NCI-H524 (cell line): Measurements from ENCODE around the gene GRM2.
A peak's percentile ranks its signal among the peaks of the same experiment; 100 is the strongest.

Source experiments
- DNase-seq, 2 experiments: peaks; one replicate each; lab custom pipeline; 2025; lab: John Stamatoyannopoulos, UW

Gene GRM2

GRCh38 chr3:51706788-51707731, at the start of gene GRM2:
GRM2 (plus strand) TSS chr3:51707068; CDS start chr3:51708984, 1,916 bp downstream.
- peak; percentile 53 to 74 for DNase-seq

GRCh38 chr3:51657234-51657633, 49.6 kb upstream of the GRM2 start:
- no peak for DNase-seq

DNA sequence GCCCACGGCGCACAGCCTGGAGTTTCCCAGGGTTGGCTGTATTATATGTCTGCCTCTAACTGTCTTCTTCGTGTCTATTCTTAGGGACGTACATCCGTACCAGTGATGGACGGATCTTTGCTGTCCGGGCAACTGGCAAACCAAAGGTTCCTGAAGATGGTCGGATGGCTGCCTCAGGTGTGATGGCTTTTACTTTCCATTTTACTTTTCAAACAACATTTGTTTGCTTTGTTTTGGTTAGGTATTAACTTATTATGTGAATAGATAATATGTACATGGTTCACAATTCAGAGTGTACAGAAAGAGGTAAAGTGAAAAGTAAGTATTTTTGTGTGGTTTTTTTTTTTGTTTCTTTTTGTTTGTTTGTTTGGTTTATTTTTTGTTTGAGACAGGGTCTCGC, 46.9 kb upstream of the GRM2 start:
- DNase-seq: no peak

- DNase-seq: no peak
These were observed 44.4 kb upstream of the GRM2 start for GRCh38 chr3:51662456-51662855.

- DNase-seq: no peak
These were observed 38.1 kb upstream of the GRM2 start for GRCh38 chr3:51668756-51669155.

DNA sequence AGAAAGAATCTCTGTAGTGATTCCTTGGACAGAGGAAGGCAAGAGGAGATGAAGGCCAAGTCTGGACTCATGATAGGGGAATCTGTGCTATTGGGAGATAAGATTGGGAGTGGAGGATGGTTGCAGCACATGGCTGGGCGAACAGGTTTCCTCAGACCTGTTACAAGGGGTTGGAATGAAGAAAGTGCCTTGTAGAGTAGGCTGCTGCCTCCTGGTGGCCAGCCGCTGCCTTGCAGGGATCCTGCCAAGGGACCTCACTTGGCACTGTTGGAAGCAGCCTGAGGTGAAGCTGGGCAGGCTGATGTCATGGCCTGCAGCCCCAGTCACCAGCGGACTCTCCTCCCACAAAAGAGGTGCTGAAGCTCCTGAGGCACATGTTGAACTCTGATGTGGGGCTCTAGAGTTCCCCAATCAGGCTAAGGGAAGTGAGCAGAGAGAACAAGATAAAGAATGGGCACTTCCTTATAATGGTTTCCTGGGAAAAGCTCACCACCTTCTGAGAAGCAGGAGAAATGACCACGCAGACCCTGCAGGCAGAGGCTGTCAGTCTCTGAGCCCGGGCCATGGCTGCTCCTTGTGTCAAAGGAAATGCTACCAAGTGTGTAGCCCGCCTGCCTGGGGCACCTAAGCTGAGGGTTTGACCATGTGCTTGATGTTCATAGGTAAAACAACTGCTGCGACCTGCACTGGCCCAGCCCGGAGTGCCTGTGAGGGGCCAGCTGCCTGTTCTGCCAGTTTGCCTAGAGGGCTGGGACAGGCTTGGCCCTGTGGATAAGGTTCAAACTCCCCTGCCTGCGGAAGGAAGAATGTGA, 37.4 kb upstream of the GRM2 start:
- DNase-seq: peak; percentile 8 to 76

DNA sequence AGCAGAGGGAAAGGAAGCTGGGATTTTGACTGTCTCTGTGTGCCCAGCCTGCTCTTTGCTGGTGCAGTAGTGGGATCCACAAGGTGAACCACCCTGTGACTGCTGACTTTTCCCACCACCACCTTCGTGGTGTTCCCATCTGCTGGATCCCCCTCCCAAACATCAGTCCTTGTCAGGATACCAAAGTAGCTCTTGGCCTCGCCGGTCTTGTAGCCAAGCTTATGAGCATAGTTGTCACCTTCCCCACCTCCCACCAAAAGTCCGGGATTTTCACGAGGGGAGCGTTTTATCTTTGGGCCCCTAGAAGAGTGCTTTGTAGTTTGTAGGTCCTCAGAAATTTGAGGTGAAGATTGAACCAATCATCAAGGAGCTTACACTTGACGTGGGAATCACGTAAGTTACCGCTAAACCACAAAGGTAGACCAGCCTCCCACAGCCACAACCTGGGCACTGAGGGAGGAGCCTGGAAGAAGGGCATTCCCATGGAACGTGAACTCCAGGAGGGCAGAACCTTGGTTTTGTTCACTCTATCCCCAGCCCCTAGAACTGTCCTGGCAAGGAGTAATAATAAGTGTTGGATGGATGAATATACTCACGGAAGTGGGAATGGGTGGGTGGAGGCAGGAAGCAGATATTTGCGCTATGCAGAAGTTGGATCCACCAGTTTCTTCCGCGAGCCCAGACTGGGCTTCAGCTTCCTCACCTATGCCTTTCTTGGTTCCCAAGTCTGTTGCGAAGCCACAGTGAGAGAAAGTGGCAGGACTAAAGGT, 36.6 kb upstream of the GRM2 start:
- no peak for DNase-seq

- DNase-seq: peak; percentile 67 to 90
These were observed 35.8 kb upstream of the GRM2 start, which contains the start of gene TEX264 for GRCh38 chr3:51670823-51671733. TEX264 (plus strand) TSS chr3:51671252; CDS start chr3:51674305, 3,053 bp downstream.

DNA sequence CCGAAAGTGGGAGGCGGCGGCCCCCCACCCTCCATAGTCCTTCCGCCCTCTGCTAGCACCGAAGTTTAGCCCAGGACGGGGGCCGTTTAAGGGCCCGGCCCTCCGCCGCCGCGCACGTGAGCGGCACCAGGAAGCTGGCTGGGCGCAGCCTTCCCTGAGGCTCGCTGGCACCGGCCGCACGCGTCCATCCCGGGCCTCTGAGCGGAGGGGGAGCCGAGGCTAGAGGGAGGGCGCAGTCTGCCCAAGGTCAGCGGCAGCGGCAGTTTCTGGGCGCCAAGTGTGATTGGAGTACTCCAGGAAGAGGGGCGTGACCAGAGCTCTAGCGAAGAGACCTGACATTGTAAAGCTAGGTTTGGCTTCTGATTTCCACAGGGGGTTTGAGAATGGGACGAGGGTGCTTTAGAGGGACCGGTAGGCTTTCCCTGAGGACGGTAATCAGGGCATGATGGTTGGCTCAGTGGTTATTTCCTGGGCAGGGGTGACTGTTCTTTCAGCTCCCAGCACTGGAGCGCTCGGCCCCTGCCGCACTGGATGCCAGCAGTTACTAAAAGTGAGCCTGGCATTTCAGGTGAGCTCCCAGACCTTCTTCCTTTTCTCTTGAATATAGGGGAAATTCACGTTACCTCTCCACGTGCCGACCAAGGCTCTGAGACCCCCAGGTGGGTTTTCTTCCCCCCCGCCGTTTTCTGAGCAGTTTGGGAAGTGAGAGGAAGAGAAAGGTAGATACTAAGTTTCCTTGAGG, 35.0 kb upstream of the GRM2 start:
- DNase-seq: peak; percentile 32 to 58

DNA sequence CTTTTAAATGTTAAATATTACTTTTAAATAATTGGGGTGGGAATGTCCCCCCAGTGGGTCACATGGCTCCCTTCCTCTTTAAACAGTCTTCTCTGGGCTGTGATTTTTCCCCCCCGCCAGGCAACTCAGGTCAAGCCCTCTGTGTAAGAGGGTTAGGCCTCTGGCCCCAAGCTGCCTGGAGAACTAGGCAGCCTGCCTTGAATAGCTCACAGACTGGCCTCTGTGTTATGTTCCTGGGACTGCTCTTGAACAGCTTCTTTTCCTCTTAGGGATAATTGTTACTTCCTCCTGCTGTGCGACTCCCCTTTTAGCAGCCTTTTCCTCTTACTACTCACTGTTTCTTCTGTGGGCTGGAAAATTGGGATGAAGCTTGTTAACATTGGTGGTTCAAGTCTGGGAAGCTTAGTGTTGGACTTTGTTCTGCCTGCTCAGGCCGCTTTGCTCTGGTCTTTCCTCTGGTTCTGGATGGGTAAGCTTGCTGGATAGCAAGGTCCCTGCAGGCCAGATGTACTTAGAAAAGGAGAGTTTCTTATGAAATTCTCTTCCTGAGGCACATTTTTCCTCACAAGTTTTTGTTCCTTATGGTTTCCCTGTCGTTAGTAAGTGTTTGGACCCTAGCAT, 33.6 kb upstream of the GRM2 start:
- no peak for DNase-seq

DNA sequence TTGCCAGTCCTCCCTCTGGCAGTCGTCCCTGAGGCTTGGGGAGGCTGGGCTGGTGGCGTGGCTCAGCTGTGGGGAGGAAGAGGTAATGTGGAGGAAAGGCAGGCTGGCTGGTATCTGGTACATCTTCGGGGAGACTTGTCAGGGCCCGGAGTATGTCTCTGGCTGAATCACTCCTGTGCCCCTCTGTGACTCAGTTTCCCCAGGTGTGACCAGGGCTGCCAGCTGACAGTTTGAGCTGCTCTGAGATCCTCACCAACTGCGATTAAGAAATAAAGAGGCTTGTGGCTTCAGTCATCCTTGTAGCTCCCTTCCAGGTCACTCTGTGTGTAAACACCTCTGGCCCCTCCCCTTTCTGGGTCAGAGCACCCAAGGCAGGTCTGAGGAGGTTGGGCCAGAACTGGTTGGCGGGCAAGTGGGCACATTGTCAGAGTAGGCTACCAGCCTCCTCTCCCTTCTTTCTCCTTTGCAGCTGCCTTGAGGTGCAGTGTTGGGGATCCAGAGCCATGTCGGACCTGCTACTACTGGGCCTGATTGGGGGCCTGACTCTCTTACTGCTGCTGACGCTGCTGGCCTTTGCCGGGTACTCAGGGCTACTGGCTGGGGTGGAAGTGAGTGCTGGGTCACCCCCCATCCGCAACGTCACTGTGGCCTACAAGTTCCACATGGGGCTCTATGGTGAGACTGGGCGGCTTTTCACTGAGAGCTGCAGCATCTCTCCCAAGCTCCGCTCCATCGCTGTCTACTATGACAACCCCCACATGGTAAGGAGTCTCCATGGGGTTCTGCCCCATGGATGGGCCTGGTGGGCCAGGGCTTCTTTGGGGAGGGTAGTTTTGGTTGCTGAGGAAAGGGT, 32.8 kb upstream of the GRM2 start:
- no peak for DNase-seq

DNA sequence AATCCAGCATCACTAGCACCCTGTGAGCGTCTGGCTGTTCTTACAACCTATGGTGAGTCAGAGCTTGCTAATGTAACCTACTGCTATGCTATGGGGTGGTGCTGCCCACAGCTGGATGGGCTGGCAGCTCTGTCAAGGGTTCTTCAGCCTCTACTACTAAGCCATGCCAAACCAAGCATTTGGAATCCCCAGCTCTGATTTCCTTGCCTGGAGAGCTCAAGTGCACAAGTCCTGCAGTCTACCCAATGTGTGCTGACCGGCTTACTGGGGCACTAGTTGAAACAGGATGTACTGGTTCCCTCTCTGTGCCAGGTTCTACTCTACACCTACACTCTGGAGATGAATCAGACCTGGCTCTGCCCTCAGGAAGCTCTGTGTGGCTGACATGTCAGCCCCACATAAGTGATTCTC, 31.7 kb upstream of the GRM2 start:
- DNase-seq: no peak

DNA sequence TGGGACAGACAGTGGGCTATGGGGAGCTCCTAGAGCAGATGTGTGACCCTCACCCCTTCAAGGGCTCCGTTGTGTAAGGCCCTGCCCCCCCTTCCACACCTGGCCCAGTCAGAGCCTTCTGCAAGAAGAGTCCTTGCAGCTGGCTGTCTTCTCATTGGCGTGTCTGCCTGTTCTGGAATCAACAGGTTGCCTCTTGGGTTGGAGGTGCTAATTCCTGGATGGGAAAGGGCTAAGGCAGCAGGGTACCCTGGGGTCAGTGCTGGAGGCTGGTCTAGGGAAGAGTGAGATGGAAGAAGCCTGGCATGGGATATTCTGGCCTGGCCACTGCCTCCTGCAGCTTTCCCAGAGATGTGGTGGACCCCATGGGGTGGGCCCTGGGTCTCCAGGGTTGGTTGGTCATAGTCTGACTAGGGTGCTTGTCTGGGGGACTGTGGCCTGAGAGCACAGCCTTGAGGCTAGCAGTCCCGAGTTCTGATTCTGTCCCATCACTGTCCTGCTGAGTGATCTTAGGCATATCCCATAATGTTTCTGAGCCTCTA, 30.7 kb upstream of the GRM2 start:
- no peak for DNase-seq

DNA sequence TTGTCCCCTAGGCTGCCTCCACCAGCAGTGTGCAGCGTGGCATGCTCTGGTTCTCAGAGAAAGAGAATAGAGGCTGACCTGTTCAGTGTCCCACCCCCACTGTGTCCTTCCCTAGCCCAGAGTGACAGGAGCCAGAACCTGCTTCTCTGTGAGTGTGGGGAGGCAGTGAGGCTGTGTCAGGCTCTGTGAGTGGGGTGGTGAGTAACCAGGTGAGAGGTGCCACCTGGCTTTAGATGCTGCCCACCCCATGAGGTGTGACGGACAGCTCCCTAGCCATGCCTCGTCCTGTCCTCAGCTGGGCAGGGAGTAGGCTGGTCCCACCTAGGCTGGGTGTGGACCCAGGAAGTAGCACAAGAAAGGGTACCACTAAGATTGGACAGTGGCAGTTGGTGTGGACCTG, 29.5 kb upstream of the GRM2 start:
- no peak for DNase-seq

DNA sequence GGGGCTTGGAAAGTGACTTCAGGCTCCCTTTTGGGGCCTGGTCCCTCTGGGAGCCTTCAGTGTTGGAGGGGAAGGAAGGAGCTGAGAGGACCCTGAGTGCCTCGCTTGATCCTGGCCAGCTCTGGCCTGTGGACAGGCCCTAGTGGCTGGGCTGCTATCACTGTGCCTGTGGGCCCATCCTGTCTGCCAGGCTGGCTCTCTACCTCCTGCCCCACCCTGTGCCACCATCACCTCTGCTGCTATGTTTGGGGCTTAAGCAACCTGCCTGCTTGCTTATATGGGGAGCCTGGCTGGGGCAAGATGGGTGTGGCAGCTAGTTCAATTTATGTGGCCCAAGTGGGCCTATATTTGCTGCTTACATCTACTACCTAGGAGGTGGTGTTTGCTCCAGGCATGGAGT, 28.7 kb upstream of the GRM2 start:
- no peak for DNase-seq

GRCh38 chr3:51678641-51679040, 28.2 kb upstream of the GRM2 start:
- DNase-seq: no peak

DNA sequence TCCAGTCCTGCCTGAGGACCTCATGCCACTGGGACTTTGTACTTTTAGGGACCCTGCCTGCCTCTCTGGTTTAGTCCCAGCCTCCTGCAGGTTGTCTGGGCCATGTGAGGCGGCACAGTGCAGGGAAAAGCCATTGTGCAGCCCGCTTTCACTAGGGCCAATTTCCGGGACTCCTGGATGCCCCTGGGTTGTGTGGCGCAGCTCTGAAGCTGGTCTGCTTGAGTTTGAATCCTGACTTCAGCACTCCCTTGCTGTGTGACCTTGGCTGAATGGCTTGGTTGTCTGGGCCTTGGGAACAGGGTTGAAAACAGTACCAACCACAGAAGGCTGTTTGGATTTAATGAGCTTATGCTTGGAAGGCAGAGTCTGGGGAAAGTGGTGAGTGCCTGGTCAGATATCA, 27.6 kb upstream of the GRM2 start:
- DNase-seq: no peak

- no peak for DNase-seq
These were observed 27.1 kb upstream of the GRM2 start for GRCh38 chr3:51679777-51680176.

GRCh38 chr3:51680196-51680595, 26.7 kb upstream of the GRM2 start:
- DNase-seq: no peak
